ENCODE results near the gene ACTL10. TPM values are rescaled to one million over a fixed set of nuclear protein-coding genes. Genes with fewer than 3 reads are reported as not detected.
A peak's percentile ranks its signal among the peaks of the same experiment; 100 is the strongest.

Gene ACTL10
- total RNA-seq, 1 experiment from 2014 or later: 0.46 TPM

GRCh38 chr20:33676121-33676520, 9.4 kb downstream of the ACTL10 start:
- no peak overlapping the region for H2BK12ac ChIP-seq (ENCODE audit: insufficient read length, low read depth, low read length)
- WGBS (ENCODE audit: extremely low coverage, insufficient read length, low lambda C conversion rate): no CpG with 5 or more reads among the region's 11 CpGs
- no peaks in the 10 kb centered on the region for H3K27me3 ChIP-seq (ENCODE audit: insufficient read depth, low read length)
- H3T11ph ChIP-seq (ENCODE audit: low read length): no peak overlapping the region
- H3K79me2 ChIP-seq (ENCODE audit: insufficient read depth, low read length): no peaks in the 10 kb centered on the region
- H3K23ac ChIP-seq (ENCODE audit: insufficient read length, low read depth, low read length): no peak overlapping the region
- H3K4me2 ChIP-seq (ENCODE audit: insufficient read depth, insufficient read length, low read length): no peak overlapping the region
- no peaks in the 10 kb centered on the region; a peak in 1 of 5 replicates for H3K9me3 Mint-ChIP-seq
- DNase-seq: no peak
- no peak overlapping the region for H4K5ac ChIP-seq (ENCODE audit: insufficient read length, low read depth, low read length)
- peaks cover 35 to 59% (median 45%) of the 10 kb centered on the region in 3 experiments; a peak in 6 of 7 replicates for H3K36me3 Mint-ChIP-seq (ENCODE audit: insufficient read depth in 1 of 3, low read depth in 3 of 3)
- no peak overlapping the region for H3K4ac ChIP-seq (ENCODE audit: low read depth, low read length)
- H2BK20ac ChIP-seq (ENCODE audit: low read depth, low read length, poor library complexity, severe bottlenecking): no peak overlapping the region
- H3K56ac ChIP-seq (ENCODE audit: insufficient read length, low read depth, low read length): no peak overlapping the region
- H3K27me3 Mint-ChIP-seq (ENCODE audit: low read depth): peaks cover 2% of the 10 kb centered on the region
- peaks cover 30% of the 10 kb centered on the region in 2 experiments for H3K4me1 Mint-ChIP-seq
- no peak overlapping the region for H4K91ac ChIP-seq (ENCODE audit: insufficient read length, low read depth, low read length)
- H4K20me1 ChIP-seq (ENCODE audit: control insufficient read depth, insufficient read depth, insufficient read length): no peaks in the 10 kb centered on the region
- H2BK120ac ChIP-seq (ENCODE audit: low read depth, low read length, poor library complexity, severe bottlenecking): no peak overlapping the region
- H2AK5ac ChIP-seq (ENCODE audit: insufficient read length, low read length): no peak overlapping the region
- H3K79me1 ChIP-seq (ENCODE audit: insufficient read depth, low read depth, low read length, poor library complexity, severe bottlenecking): no peaks in the 10 kb centered on the region
- H3K4me1 ChIP-seq (ENCODE audit: insufficient read depth, low read length): peaks cover 4% of the 10 kb centered on the region; the same call in 1 of the 2 replicates
- H3K4me3 Mint-ChIP-seq: peak overlapping the region in 1 of 2 experiments; percentile 22; a peak in 2 of 5 replicates
- no peak overlapping the region for H2AFZ ChIP-seq (ENCODE audit: low read length)
- no peak overlapping the region for H3K27ac ChIP-seq (ENCODE audit: insufficient read length, low read depth, low read length)
- H3K14ac ChIP-seq (ENCODE audit: insufficient read depth, low read length): no peak overlapping the region
- no peak overlapping the region for H4K8ac ChIP-seq (replicated peaks; ENCODE audit: insufficient read length, low read depth, low read length)
- peak overlapping the region in 1 of 3 experiments; percentile 11; a peak in 1 of 7 replicates for H3K27ac Mint-ChIP-seq
- TF ChIP-seq CTCF (conservative IDR thresholded peaks at IDR 0.05): no peak
- H3K9me3 ChIP-seq (ENCODE audit: control insufficient read depth, low read depth, low read length): no peaks in the 10 kb centered on the region
- peaks cover 21% of the 10 kb centered on the region for H3K23me2 ChIP-seq (ENCODE audit: insufficient read length, low read depth, low read length, poor library complexity, severe bottlenecking)
- H2BK5ac ChIP-seq (ENCODE audit: insufficient read length, low read length): no peak overlapping the region
- H3K18ac ChIP-seq (ENCODE audit: insufficient read length, low read depth, low read length): no peak overlapping the region
- no peak overlapping the region for H2BK15ac ChIP-seq (ENCODE audit: low read depth, low read length)
- no peak overlapping the region for H3K9ac ChIP-seq (ENCODE audit: extremely low read depth, insufficient read length, low read length)

All from H9 (cell line).